ENCODE results near the gene CASQ2. TPM values are rescaled to one million over a fixed set of nuclear protein-coding genes. Genes with fewer than 3 reads are reported as not detected.

The CASQ2 gene
- total and polyA plus RNA-seq, 10 of the 15 experiments (the other 5 are each of a cell fraction or from before 2014, with no cell fraction given) = not detected

DNA sequence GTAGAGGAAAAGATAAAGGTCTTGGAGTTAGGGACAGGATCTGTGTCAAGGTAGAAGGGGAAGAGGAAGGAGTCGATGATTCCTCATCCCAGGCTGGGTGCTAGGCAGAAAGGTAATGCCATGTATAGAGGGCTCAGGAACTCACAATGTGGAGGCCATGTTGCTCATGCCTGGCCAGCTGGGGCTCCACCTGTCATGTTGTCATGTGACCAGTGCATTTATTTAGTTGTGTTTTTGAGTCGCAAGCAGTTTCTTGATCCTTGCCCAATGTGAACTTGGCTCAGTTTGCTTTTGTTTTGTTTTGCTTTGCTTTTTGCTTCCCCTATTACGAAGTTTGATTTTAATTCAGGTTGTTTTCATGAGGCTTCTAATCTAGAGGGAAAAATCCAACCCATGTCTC is 5.7 kb downstream of the CASQ2 start:
- ATAC-seq (no peak), DNase-seq (ENCODE audit: low read depth, low spot score) (no peak), FAIRE-seq (no peak)
- Histone ChIP-seq H3K9ac (ENCODE audit: control insufficient read depth, insufficient read depth, low read length) (no peak overlapping the region), H3K9me3 (replicated peaks; ENCODE audit: control insufficient read depth, insufficient read depth, low read length) (no peaks in the 10 kb centered on the region), H3K36me3 (ENCODE audit: control insufficient read depth in 2 of 2, insufficient read depth in 2 of 2, low read length in 1 of 2) (no peaks in the 10 kb centered on the region), H3K79me2 (ENCODE audit: control insufficient read depth, insufficient read depth, low read length) (no peaks in the 10 kb centered on the region), H3K4me3 (no peak overlapping the region), H4K20me1 (ENCODE audit: control insufficient read depth, insufficient read depth) (no peaks in the 10 kb centered on the region), H3K4me2 (ENCODE audit: control insufficient read depth, insufficient read depth) (no peak overlapping the region), H2AFZ (ENCODE audit: control insufficient read depth, low read depth, low read length) (no peak overlapping the region), H3K27me3 (replicated peaks in 1 of 2; ENCODE audit: control insufficient read depth in 2 of 2, insufficient read depth in 2 of 2, low read length in 1 of 2) (no peaks in the 10 kb centered on the region; a peak in 1 of 4 replicates), H3K4me1 (ENCODE audit: control insufficient read depth, insufficient read depth, low read length) (no peaks in the 10 kb centered on the region), H3K27ac (ENCODE audit: control insufficient read depth, insufficient read depth) (no peak overlapping the region)
- ChIA-PET SMC1A (ENCODE audit: uncharacterized antibody, unreplicated experiment) (interaction anchor here (1.3 kb wide), 1 partner anchor 155 kb away, joined by 3 read pairs; no protein-coding TSS in a partner anchor), RAD21 (ENCODE audit: unreplicated experiment) (interaction anchor here (0.6 kb wide), 1 partner anchor 257 kb away, joined by 3 read pairs; no protein-coding TSS in a partner anchor), CTCF (interaction anchor here (0.7 to 5.3 kb wide), 4 partner anchors 9 to 113 kb away, joined by 3 to 38 read pairs (median 18); no protein-coding TSS in a partner anchor), POLR2A (no interaction called here)
- intact Hi-C loops (cut with micrococcal nuclease; ENCODE audit: unreplicated experiment) (no loop called here), in situ Hi-C loops (cut with MboI) (no loop called here)
- no peak for TF ChIP-seq IKZF2 (IDR thresholded peaks at IDR 0.05)
- no peak for TF ChIP-seq TCF7 (IDR thresholded peaks at IDR 0.05; ENCODE audit: borderline replicate concordance)
- no peak for TF ChIP-seq FOXK2 (IDR thresholded peaks at IDR 0.05)
- TF ChIP-seq PKNOX1 (IDR thresholded peaks at IDR 0.05) = no peak
- no peak for TF ChIP-seq NRF1 (conservative IDR thresholded peaks at IDR 0.05; ENCODE audit: low read depth, low read length)
- no peak for TF ChIP-seq FOXM1 (IDR thresholded peaks at IDR 0.05; ENCODE audit: low read depth, low read length)
- TF ChIP-seq, protein P1, sequence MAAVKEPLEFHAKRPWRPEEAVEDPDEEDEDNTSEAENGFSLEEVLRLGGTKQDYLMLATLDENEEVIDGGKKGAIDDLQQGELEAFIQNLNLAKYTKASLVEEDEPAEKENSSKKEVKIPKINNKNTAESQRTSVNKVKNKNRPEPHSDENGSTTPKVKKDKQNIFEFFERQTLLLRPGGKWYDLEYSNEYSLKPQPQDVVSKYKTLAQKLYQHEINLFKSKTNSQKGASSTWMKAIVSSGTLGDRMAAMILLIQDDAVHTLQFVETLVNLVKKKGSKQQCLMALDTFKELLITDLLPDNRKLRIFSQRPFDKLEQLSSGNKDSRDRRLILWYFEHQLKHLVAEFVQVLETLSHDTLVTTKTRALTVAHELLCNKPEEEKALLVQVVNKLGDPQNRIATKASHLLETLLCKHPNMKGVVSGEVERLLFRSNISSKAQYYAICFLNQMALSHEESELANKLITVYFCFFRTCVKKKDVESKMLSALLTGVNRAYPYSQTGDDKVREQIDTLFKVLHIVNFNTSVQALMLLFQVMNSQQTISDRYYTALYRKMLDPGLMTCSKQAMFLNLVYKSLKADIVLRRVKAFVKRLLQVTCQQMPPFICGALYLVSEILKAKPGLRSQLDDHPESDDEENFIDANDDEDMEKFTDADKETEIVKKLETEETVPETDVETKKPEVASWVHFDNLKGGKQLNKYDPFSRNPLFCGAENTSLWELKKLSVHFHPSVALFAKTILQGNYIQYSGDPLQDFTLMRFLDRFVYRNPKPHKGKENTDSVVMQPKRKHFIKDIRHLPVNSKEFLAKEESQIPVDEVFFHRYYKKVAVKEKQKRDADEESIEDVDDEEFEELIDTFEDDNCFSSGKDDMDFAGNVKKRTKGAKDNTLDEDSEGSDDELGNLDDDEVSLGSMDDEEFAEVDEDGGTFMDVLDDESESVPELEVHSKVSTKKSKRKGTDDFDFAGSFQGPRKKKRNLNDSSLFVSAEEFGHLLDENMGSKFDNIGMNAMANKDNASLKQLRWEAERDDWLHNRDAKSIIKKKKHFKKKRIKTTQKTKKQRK (IDR thresholded peaks at IDR 0.05; ENCODE audit: low read depth, low read length) = no peak
- no peak for TF ChIP-seq MXI1 (IDR thresholded peaks at IDR 0.05; ENCODE audit: low read depth, low read length)
- no TSS peak for BruUV-seq (replicated peaks)
- WGBS (ENCODE audit: insufficient coverage, insufficient replicate concordance, low lambda C conversion rate, missing lambda C conversion rate) = 41% methylated on average over 3 of the region's 3 CpGs
